Activated T-cell treated with anti-CD3 and anti-CD28 coated beads, Interleukin-2, amount 50 U/mL, for 24 hours (primary cell): ENCODE measurements around the gene PPARA.

Experiments used
- DNase-seq: peaks from one replicate; pipeline ENCODE4 v3.0.0-alpha.2; 2020
- H3K27ac Mint-ChIP-seq: 2 replicates; pipeline ENCODE4 v1.8.0; 2020; ENCODE audit warnings: mild to moderate bottlenecking, mixed read lengths
- H3K27me3 Mint-ChIP-seq: 2 replicates; pipeline ENCODE4 v1.8.0; 2020; ENCODE audit warnings: mixed read lengths
- H3K36me3 Mint-ChIP-seq: 2 replicates; pipeline ENCODE4 v1.8.0; 2020; ENCODE audit warnings: low read depth, mixed read lengths
- H3K4me1 Mint-ChIP-seq: 2 replicates; pipeline ENCODE4 v1.8.0; 2020; ENCODE audit warnings: low read depth, mixed read lengths
- H3K4me3 Mint-ChIP-seq: 2 replicates; pipeline ENCODE4 v1.8.0; 2020; ENCODE audit warnings: mild to moderate bottlenecking, moderate library complexity, mixed read lengths
- H3K9me3 Mint-ChIP-seq: 2 replicates; pipeline ENCODE4 v1.8.0; 2020; ENCODE audit warnings: mixed read lengths

The PPARA gene

GRCh38 chr22:46233231-46233630 is 82.9 kb downstream of the PPARA start:
- Mint-ChIP-seq H3K4me3 (no peak overlapping the region), H3K27me3 (no peaks in the 10 kb centered on the region), H3K4me1 (no peaks in the 10 kb centered on the region), H3K36me3 (peaks cover 23% of the 10 kb centered on the region), H3K9me3 (no peaks in the 10 kb centered on the region), H3K27ac (no peak overlapping the region)
- no peak for DNase-seq

- Mint-ChIP-seq H3K4me1 (peaks cover 11% of the 10 kb centered on the region), H3K36me3 (peaks cover 24% of the 10 kb centered on the region), H3K4me3 (no peak overlapping the region), H3K27me3 (no peaks in the 10 kb centered on the region), H3K9me3 (no peaks in the 10 kb centered on the region), H3K27ac (no peak overlapping the region)
- no peak for DNase-seq
Measured at GRCh38 chr22:46234969-46235368, 84.6 kb downstream of the PPARA start.

GRCh38 chr22:46237453-46238124 is 87.3 kb downstream of the PPARA start:
- H3K4me1 Mint-ChIP-seq: peaks cover 18% of the 10 kb centered on the region
- no peaks in the 10 kb centered on the region for H3K27me3 Mint-ChIP-seq
- H3K9me3 Mint-ChIP-seq: no peaks in the 10 kb centered on the region
- no peak overlapping the region for H3K4me3 Mint-ChIP-seq
- peaks cover 22% of the 10 kb centered on the region for H3K36me3 Mint-ChIP-seq
- DNase-seq: no peak
- no peak overlapping the region for H3K27ac Mint-ChIP-seq

GRCh38 chr22:46238541-46238940 is 88.2 kb downstream of the PPARA start:
- Mint-ChIP-seq H3K27me3 (no peaks in the 10 kb centered on the region), H3K27ac (no peak overlapping the region), H3K4me1 (peaks cover 18% of the 10 kb centered on the region), H3K4me3 (no peak overlapping the region), H3K36me3 (peaks cover 27% of the 10 kb centered on the region), H3K9me3 (no peaks in the 10 kb centered on the region)
- DNase-seq: no peak

GRCh38 chr22:46239261-46240048 is 89.1 kb downstream of the PPARA start:
- H3K4me1 Mint-ChIP-seq: peaks cover 18% of the 10 kb centered on the region
- H3K36me3 Mint-ChIP-seq: peaks cover 35% of the 10 kb centered on the region
- DNase-seq: no peak
- H3K4me3 Mint-ChIP-seq: no peak overlapping the region
- no peaks in the 10 kb centered on the region for H3K9me3 Mint-ChIP-seq
- H3K27me3 Mint-ChIP-seq: no peaks in the 10 kb centered on the region
- H3K27ac Mint-ChIP-seq: no peak overlapping the region

- no peak overlapping the region for H3K27ac Mint-ChIP-seq
- no peaks in the 10 kb centered on the region for H3K27me3 Mint-ChIP-seq
- H3K36me3 Mint-ChIP-seq: peaks cover 38% of the 10 kb centered on the region
- peaks cover 18% of the 10 kb centered on the region for H3K4me1 Mint-ChIP-seq
- H3K9me3 Mint-ChIP-seq: no peaks in the 10 kb centered on the region
- DNase-seq: no peak
- no peak overlapping the region for H3K4me3 Mint-ChIP-seq
Measured at GRCh38 chr22:46240073-46240472, 89.7 kb downstream of the PPARA start.

- no peak overlapping the region for H3K27ac Mint-ChIP-seq
Measured at GRCh38 chr22:46240506-46240905, 90.2 kb downstream of the PPARA start.

GRCh38 chr22:46240907-46241306 is 90.6 kb downstream of the PPARA start:
- Mint-ChIP-seq H3K36me3 (peaks cover 38% of the 10 kb centered on the region), H3K27ac (no peak overlapping the region), H3K4me1 (peaks cover 18% of the 10 kb centered on the region), H3K9me3 (no peaks in the 10 kb centered on the region), H3K4me3 (no peak overlapping the region), H3K27me3 (no peaks in the 10 kb centered on the region)
- DNase-seq: no peak

More at GRCh38 chr22:46240506-46240905, 90.2 kb downstream of the PPARA start:
- Mint-ChIP-seq H3K36me3 (peaks cover 37% of the 10 kb centered on the region), H3K27me3 (no peaks in the 10 kb centered on the region), H3K9me3 (no peaks in the 10 kb centered on the region), H3K4me1 (peaks cover 18% of the 10 kb centered on the region), H3K4me3 (no peak overlapping the region)
- DNase-seq: no peak

GRCh38 chr22:46241396-46242007 is 91.2 kb downstream of the PPARA start:
- H3K36me3 Mint-ChIP-seq: peaks cover 41% of the 10 kb centered on the region
- H3K27ac Mint-ChIP-seq: no peak overlapping the region
- no peaks in the 10 kb centered on the region for H3K27me3 Mint-ChIP-seq
- no peaks in the 10 kb centered on the region for H3K9me3 Mint-ChIP-seq
- DNase-seq: no peak
- H3K4me1 Mint-ChIP-seq: peaks cover 18% of the 10 kb centered on the region
- H3K4me3 Mint-ChIP-seq: no peak overlapping the region

- Mint-ChIP-seq H3K36me3 (peaks cover 36% of the 10 kb centered on the region), H3K27ac (no peak overlapping the region), H3K4me1 (peaks cover 18% of the 10 kb centered on the region), H3K27me3 (no peaks in the 10 kb centered on the region), H3K4me3 (no peak overlapping the region), H3K9me3 (no peaks in the 10 kb centered on the region)
- no peak for DNase-seq
Measured at GRCh38 chr22:46242076-46242475, 91.8 kb downstream of the PPARA start.

GRCh38 chr22:46244771-46245170 is 94.4 kb downstream of the PPARA start:
- H3K27me3 Mint-ChIP-seq: no peaks in the 10 kb centered on the region
- H3K9me3 Mint-ChIP-seq: no peaks in the 10 kb centered on the region
- no peak for DNase-seq
- H3K4me1 Mint-ChIP-seq: peaks cover 18% of the 10 kb centered on the region
- H3K27ac Mint-ChIP-seq: no peak overlapping the region
- no peak overlapping the region for H3K4me3 Mint-ChIP-seq
- peaks cover 29% of the 10 kb centered on the region for H3K36me3 Mint-ChIP-seq

- Mint-ChIP-seq H3K36me3 (peaks cover 29% of the 10 kb centered on the region), H3K4me1 (peaks cover 11% of the 10 kb centered on the region), H3K27ac (no peak overlapping the region), H3K27me3 (no peaks in the 10 kb centered on the region), H3K9me3 (no peaks in the 10 kb centered on the region), H3K4me3 (no peak overlapping the region)
- no peak for DNase-seq
Measured at GRCh38 chr22:46245511-46245910, 95.2 kb downstream of the PPARA start.

GRCh38 chr22:46246178-46246577 is 95.9 kb downstream of the PPARA start:
- no peak overlapping the region for H3K27ac Mint-ChIP-seq
- H3K9me3 Mint-ChIP-seq: no peaks in the 10 kb centered on the region
- H3K4me3 Mint-ChIP-seq: no peak overlapping the region
- H3K36me3 Mint-ChIP-seq: peaks cover 29% of the 10 kb centered on the region
- no peaks in the 10 kb centered on the region for H3K27me3 Mint-ChIP-seq
- DNase-seq: no peak
- H3K4me1 Mint-ChIP-seq: peaks cover 15% of the 10 kb centered on the region

GRCh38 chr22:46247443-46247975 is 97.2 kb downstream of the PPARA start:
- H3K9me3 Mint-ChIP-seq: no peaks in the 10 kb centered on the region
- H3K4me3 Mint-ChIP-seq: no peak overlapping the region
- H3K36me3 Mint-ChIP-seq: peaks cover 29% of the 10 kb centered on the region
- DNase-seq: no peak
- H3K27ac Mint-ChIP-seq: no peak overlapping the region
- no peaks in the 10 kb centered on the region for H3K27me3 Mint-ChIP-seq
- H3K4me1 Mint-ChIP-seq: peaks cover 28% of the 10 kb centered on the region
